Rectal smooth muscle tissue (tissue), 1 donor: ENCODE measurements around the gene DHX16.
A peak's percentile ranks its signal among the peaks of the same experiment; 100 is the strongest.
"Not testable (repeated sequence)": the region's sequence is repeated elsewhere in the genome, so short reads cannot be mapped to it uniquely, and the experiment has no call there.

ENCODE experiments used
- H3K27ac ChIP-seq: one replicate; pipeline ENCODE4 v1.7.0; 2013; ENCODE audit warnings: low read depth, low read length, inconsistent platforms
- H3K27me3 ChIP-seq: one replicate; pipeline ENCODE4 v1.7.0; 2013; ENCODE audit warnings: low read length; ENCODE audit not compliant: control insufficient read depth, insufficient read depth
- H3K36me3 ChIP-seq: one replicate; pipeline ENCODE4 v1.7.0; 2013; ENCODE audit warnings: low read length; ENCODE audit not compliant: control insufficient read depth, insufficient read depth
- H3K4me1 ChIP-seq: one replicate; pipeline ENCODE4 v1.7.0; 2013; ENCODE audit warnings: low read length; ENCODE audit not compliant: control insufficient read depth, insufficient read depth
- H3K4me3 ChIP-seq: one replicate; pipeline ENCODE4 v1.7.0; 2013; ENCODE audit warnings: low read length
- H3K9ac ChIP-seq: one replicate; pipeline ENCODE4 v1.7.0; 2013; ENCODE audit warnings: low read length

Gene DHX16

DNA sequence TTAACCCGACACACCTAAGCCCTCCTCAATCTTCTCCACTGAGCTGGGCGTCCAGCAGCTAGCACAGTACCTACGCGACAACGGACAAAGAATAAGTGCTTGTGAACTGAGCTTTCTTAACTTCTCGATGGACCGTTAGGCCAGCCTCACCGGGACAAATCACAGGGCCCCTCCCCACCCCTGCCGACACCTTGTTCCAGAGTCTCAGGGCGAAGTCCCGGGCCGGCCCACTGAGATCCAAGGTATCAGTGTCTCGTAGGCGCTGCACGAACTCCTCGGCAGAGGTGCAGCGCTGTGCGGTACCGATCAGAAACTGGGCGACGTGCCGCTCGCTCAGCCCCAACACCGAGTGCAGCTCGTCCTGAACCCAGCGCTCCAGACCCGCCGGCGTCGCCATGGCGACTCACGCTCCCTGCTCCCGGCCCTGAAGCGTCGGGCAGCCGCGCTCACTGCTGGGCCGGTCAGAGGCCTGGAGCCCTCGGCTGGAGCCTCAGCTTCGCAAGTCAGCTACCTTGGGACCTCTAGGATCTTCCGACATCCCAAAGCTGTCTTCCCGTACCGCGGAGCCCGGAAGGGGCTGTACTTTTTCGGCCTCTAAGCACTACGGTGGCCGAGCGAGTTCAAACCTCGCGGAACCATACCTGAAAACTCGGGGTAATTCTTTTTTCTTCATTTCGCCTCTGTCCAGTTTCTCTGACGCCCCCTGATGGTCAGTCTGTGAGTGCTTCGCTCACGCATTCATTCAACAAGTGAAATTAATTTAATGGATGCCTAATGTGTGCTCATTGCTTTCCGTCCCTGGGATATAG is at the start of gene DHX16:
TSS of gene DHX16 (minus strand) at position 562 of the 809 bp plus-strand sequence. CDS start at position 397, 165 bp downstream.
- Histone ChIP-seq H3K27ac (peak within 1 kb of the TSS; percentile 65), H3K4me3 (peak within 1 kb of the TSS; percentile 71), H3K36me3 (peaks cover 28% of the 10 kb centered on the region), H3K9ac (peak within 1 kb of the TSS; percentile 42), H3K4me1 (peaks cover 5% of the 10 kb centered on the region), H3K27me3 (no peaks in the 10 kb centered on the region)

DNA sequence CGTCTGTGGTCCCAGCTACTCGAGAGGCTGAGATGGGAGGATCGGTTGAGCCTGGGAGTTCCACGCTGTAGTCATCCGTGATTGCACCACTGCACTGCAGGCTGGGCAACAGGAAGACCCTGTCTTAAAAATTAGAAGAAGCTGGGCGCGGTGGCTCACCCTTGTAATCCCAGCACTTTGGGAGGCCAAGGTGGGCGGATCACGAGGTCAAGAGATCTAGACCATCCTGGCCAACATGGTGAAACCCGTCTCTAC is 49.1 kb upstream of the DHX16 start:
- not testable (repeated sequence) for H3K27me3 ChIP-seq, H3K4me1 ChIP-seq, H3K9ac ChIP-seq
- Histone ChIP-seq H3K27ac (peak overlapping the region; percentile 95), H3K36me3 (peaks cover 24% of the 10 kb centered on the region), H3K4me3 (peak overlapping the region; percentile 77)

DNA sequence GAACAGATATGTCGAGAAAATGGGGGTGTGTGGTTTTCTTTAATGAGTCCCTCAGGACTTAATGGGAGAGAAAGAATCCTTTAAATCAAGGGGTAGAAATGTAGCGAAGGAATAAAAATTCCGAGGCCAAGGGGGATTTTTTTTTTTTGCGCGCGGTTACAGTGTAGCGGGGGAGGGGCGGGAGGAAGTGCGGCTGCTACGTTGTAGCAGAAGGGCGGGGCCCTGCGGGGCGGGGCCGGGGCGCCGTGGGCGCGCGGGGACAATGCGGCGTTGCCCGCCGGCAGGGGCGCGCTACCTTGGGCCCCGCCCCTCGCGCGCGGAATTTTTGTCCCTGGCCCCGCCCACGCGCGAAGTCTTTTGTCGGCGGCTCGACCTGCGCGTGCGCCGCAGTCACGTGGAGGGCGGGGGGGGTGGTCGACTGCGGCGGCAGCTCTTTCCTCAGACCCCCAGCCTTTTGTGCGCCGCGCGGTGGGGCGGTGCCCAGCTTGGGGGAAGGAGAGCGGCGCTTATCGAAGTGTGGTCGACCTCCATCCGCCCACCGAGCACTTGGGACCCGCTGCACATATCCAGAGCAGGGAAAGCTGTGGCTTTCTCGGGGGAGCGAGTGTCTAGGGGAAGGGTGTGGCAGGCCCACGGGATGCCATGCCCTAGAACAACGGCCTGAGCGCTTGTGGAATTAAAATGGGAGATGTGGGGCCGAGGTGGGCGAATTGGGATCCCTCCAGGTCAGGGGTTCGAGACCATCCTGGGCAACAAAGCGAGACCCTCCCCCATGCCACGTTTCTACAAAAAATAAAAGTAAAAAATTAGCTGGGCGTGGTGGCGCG is 48.6 kb upstream of the DHX16 start:
- peak overlapping the region; percentile 95 for H3K27ac ChIP-seq
- H3K4me1 ChIP-seq, result peaks cover 10% of the 10 kb centered on the region
- no peaks in the 10 kb centered on the region for H3K27me3 ChIP-seq
- peaks cover 24% of the 10 kb centered on the region for H3K36me3 ChIP-seq
- H3K9ac ChIP-seq, result peak overlapping the region; percentile 76
- H3K4me3 ChIP-seq, result peak overlapping the region; percentile 86

DNA sequence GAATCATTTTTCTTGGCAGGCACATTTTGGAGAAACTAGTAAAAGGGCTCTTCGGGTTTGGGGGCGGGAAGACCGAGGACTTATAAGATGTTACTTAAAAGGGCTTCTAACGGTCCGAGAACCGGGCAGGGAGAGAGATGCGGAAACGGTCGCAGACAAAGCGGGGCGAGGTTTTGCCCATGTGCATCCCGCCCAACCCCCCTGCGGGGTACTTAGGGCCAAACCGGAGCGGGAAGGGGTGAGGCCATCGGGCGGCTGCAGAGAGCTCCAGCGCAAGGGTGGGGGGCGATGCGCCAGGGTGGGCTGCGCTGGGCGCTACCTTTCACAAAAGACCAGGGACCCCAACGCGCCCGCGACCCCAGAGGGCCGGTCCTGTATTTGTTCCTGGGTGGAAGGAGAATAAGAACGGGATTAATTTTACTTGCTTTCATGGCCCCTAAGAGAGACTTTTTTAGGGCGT is 48.0 kb upstream of the DHX16 start:
- peaks cover 11% of the 10 kb centered on the region for H3K4me1 ChIP-seq
- H3K27ac ChIP-seq, result peak overlapping the region; percentile 95
- H3K27me3 ChIP-seq, result no peaks in the 10 kb centered on the region
- peaks cover 22% of the 10 kb centered on the region for H3K36me3 ChIP-seq
- peak overlapping the region; percentile 86 for H3K4me3 ChIP-seq
- peak overlapping the region; percentile 57 for H3K9ac ChIP-seq

DNA sequence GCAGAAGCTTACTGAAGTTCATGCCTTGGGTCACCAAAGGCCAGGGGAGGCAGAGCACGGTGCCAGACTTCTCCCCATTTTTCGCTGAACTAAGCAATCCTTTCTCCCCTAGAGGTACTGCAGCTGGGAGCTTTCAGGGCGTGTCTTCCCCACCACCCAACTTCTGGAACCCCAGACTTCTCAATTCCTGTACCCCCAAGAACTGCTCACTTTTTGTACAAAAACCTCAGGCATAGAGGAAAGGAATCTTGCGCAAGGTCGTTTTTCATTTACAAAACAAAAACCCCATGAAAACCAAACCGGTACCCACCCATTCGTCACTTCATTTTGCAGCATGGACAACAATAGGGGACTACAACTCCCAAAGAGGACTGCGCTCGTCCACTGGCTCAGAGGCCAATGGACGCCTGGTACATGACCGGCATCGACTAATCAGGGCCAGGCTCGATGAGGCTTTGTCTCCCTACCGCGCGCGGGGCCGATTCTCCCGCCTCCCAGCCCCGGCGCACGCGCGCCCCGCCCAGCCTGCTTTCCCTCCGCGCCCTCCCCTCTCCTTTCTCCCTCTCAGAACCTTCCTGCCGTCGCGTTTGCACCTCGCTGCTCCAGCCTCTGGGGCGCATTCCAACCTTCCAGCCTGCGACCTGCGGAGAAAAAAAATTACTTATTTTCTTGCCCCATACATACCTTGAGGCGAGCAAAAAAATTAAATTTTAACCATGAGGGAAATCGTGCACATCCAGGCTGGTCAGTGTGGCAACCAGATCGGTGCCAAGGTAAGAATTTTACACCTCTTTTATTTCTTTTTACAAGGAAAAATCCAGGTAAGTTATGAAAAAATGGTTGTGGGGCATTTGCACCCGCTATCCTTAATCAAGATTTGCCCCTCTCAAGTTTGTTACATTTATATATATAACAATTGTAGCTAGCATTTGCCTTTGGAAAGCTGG is 47.3 kb upstream of the DHX16 start, which contains the start of gene TUBB:
TSS of gene TUBB (plus strand) at position 562 of the 947 bp plus-strand sequence. CDS start at position 717, 155 bp downstream.
- peak within 1 kb of the TSS; percentile 95 for H3K27ac ChIP-seq
- no peaks in the 10 kb centered on the region for H3K27me3 ChIP-seq
- H3K36me3 ChIP-seq, result peaks cover 16% of the 10 kb centered on the region
- H3K4me3 ChIP-seq, result peak within 1 kb of the TSS; percentile 86
- H3K9ac ChIP-seq, result peak within 1 kb of the TSS; percentile 57
- peaks cover 11% of the 10 kb centered on the region for H3K4me1 ChIP-seq

DNA sequence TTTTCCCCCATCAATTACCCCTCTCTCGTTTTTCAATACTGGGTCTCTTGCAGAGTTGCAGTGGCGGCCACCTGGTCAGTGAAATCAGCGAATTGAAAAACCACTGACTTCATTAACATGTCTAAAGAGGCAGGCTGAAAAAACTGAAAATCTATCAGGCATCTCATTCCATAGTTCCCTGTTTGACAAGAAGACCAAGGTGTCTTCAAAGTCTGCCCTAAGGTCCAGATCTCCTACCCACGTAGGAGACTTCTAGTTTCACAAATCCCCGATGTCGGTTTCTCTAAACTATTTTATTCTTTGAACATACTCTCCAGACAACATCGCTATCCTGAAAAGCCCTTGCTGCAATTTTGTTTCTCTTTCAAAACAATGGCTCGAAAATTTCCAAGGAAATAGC is 46.5 kb upstream of the DHX16 start:
- peaks cover 11% of the 10 kb centered on the region for H3K4me1 ChIP-seq
- peaks cover 9% of the 10 kb centered on the region for H3K36me3 ChIP-seq
- peak overlapping the region; percentile 86 for H3K27ac ChIP-seq
- peak overlapping the region; percentile 67 for H3K4me3 ChIP-seq
- H3K27me3 ChIP-seq, result no peaks in the 10 kb centered on the region
- peak overlapping the region; percentile 13 for H3K9ac ChIP-seq

DNA sequence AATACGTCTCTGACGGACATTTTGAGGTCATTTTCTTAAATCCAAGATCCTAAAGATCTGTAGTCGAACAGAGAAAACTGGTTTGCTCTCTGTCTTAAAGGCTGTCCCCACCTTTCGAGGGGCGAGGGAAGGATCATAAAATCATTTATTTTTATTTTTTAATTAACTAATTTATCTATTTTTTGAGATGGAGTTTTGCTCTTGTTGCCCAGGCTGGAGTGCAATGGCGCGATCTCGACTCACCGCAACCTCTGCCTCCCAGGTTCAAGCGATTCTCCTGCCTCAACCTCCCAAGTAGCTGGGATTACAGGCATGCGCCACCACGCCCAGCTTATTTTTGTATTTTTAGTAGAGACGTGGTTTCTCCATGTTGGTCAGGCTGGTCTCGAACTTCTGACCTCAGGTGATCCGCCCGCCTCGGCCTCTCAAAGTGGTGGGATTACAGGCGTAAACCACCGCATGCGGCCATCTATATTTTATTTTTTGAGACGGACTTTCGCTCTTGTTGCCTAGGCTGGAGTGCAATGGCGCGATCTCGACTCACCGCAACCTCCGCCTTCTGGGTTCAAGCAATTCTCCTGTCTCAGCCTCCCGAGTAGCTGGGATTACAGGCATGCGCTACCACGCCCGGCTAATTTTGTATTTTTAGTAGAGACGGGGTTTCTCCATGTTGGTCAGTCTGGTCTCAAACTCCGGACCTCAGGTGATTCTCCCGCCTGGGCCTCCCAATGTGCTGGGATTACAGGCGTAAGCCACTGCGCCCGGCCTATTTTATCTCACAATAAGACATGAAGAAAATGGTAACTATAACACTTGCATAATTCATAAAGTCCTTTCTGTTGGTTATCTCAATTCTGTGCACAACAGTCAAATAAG is 45.3 kb upstream of the DHX16 start:
- not testable (repeated sequence) for H3K36me3 ChIP-seq, H3K27me3 ChIP-seq, H3K9ac ChIP-seq
- Histone ChIP-seq H3K4me1 (peaks cover 11% of the 10 kb centered on the region), H3K27ac (peak overlapping the region; percentile 89), H3K4me3 (peak overlapping the region; percentile 67)

DNA sequence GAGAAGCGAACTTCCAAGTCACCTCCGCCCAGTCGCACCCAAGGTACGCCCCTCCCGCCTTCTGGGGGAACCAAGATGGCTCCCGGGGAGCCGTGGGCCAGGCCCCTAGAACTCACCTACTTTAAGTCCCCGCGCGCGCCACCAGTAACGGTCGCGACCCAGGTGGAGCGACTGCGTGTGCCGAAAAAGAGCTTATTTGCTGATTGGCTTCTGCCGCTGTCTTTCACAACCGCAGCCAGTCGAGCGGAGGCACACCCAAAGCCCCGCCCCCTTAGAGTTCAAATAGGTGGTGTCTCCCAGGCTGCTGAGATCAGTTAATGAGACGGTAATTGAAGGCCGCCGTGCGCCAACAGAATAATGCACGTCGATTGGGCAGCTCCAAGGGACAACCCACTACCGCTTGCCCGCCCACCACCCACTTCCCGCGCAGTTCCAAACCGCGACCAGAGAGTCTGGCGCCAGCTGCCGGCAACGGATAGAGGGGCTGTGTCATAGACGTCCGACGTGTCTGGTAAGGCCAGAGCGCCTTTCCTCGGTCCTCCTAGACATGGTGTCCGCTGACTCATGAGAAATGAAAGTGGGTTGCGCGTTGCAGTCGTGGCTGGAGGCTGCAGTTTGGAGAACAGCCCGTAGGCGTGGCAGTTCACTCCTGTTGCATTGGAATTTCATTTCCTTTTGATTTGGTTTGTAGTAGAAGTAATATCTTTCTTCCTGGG is 44.5 kb upstream of the DHX16 start, which contains the start of gene MDC1:
TSS of gene MDC1 (minus strand) at position 153 of the 716 bp plus-strand sequence. CDS start 2,106 bp downstream, outside the sequence.
- H3K27ac ChIP-seq, result peak within 1 kb of the TSS; percentile 97
- H3K36me3 ChIP-seq, result peaks cover 3% of the 10 kb centered on the region
- peak within 1 kb of the TSS; percentile 72 for H3K9ac ChIP-seq
- H3K4me3 ChIP-seq, result peak within 1 kb of the TSS; percentile 86
- no peaks in the 10 kb centered on the region for H3K27me3 ChIP-seq
- H3K4me1 ChIP-seq, result peaks cover 11% of the 10 kb centered on the region

DNA sequence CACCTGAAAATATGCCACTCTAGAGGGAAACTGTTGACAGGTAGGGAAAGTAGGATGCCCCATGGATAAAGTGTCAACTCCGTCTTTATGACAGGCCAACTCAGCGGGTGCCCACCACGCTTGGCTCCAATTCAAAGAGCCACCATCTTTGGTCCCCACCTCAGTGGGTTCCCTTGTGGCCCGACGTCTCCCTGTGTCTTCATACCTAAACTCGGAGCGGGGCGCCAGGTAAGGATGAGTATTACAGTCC is 44.0 kb upstream of the DHX16 start:
- Histone ChIP-seq H3K27ac (peak overlapping the region; percentile 97), H3K4me1 (peaks cover 11% of the 10 kb centered on the region), H3K36me3 (peaks cover 7% of the 10 kb centered on the region), H3K9ac (peak overlapping the region; percentile 72), H3K4me3 (peak overlapping the region; percentile 86), H3K27me3 (no peaks in the 10 kb centered on the region)

DNA sequence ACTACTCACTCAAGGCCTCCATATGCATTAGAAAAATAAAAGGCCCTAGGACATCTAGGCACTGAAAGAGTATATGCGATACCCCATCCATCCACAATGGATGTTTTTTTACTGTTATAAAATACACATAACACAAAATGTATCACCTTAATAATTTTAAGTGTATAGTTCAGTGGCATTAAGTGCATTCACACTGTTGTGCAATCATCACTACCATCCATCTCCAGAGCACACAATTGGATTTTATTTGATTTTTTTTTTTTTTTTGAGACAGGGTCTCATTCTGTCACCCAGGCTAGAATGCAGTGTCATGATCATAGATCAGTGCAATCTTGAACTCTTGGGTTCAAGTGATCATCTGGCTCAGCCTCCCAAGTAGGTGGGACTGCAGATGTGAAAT is 41.5 kb upstream of the DHX16 start:
- Histone ChIP-seq H3K27me3 (no peaks in the 10 kb centered on the region), H3K36me3 (peaks cover 12% of the 10 kb centered on the region), H3K9ac (no peak overlapping the region), H3K4me1 (peaks cover 6% of the 10 kb centered on the region), H3K27ac (no peak overlapping the region), H3K4me3 (no peak overlapping the region)

DNA sequence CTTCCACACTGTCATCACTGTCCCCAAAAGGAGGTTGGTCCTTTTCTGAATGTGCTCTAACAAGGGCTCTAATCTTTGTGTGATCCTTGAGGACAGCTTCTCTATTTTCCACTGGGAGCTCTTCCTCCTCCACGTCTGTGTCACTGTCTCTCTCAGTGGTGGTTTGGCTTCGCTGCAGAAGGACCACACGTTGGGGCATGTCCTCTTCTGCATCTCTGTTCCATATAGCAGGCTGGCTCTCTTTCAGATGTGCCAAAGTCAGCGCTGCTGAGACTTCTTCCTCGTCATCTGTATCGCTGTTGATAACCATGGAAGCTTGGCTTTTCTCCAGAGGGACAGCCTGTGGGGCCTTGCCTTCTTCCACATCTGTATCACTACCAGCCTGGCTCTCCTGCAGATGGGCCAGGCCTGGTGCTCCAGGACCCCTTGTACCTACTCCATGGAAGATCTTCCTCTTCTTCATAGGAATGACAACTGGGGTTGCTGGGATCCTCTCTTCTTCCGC is 39.7 kb upstream of the DHX16 start:
- H3K4me1 ChIP-seq, result peaks cover 6% of the 10 kb centered on the region
- H3K27ac ChIP-seq, result no peak overlapping the region
- no peak overlapping the region for H3K9ac ChIP-seq
- H3K36me3 ChIP-seq, result peaks cover 19% of the 10 kb centered on the region
- no peak overlapping the region for H3K4me3 ChIP-seq
- H3K27me3 ChIP-seq, result no peaks in the 10 kb centered on the region
